GM13977 (cell line): Measurements from ENCODE around the gene CYTH3.

Experiments
- DNase-seq: peaks from one replicate; pipeline ENCODE4 v3.0.0; 2012; ENCODE audit warnings: low spot score
- in situ Hi-C: fragments of 300-500 bp; cut with MboI; formaldehyde crosslinking; loops from one replicate; pipeline ENCODE4 v1.12.0; 2022; ENCODE audit warnings: low sequenced_read_pairs, low pct_unique_long_range_greater_than_20kb, mixed read lengths, inconsistent platforms; ENCODE audit not compliant: unreplicated experiment
- TF ChIP-seq, protein P1 (sequence below): IDR thresholded peaks from 2 replicates; pipeline ENCODE4 v1.5.1; 2012; ENCODE audit warnings: mild to moderate bottlenecking, control low read depth; ENCODE audit not compliant: insufficient read depth; ENCODE audit errors: extremely low read depth, missing control alignments

CYTH3 gene

DNA sequence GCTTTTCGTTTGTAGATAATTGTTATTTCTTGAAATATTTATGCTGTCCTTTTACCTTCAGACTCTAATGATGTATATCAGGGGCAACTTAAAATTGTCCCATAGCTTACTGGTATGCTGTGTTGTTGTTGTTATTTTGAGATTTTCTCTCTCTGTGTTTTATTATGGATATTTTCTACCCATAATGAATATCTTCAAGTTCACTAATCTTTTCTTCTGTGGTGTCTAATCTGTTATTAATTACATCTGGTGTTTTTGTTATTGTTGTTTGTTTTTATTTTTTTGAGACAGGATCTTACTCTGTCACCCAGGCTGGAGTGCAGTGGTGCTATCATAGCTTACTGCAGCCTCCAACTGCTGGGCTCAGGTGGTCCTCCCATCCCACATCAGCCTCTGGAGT is 139.2 kb downstream of the CYTH3 start:
- DNase-seq, result no peak
- in situ Hi-C loops, result no loop called here
- TF ChIP-seq, protein P1, sequence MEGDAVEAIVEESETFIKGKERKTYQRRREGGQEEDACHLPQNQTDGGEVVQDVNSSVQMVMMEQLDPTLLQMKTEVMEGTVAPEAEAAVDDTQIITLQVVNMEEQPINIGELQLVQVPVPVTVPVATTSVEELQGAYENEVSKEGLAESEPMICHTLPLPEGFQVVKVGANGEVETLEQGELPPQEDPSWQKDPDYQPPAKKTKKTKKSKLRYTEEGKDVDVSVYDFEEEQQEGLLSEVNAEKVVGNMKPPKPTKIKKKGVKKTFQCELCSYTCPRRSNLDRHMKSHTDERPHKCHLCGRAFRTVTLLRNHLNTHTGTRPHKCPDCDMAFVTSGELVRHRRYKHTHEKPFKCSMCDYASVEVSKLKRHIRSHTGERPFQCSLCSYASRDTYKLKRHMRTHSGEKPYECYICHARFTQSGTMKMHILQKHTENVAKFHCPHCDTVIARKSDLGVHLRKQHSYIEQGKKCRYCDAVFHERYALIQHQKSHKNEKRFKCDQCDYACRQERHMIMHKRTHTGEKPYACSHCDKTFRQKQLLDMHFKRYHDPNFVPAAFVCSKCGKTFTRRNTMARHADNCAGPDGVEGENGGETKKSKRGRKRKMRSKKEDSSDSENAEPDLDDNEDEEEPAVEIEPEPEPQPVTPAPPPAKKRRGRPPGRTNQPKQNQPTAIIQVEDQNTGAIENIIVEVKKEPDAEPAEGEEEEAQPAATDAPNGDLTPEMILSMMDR, result no peak

DNA sequence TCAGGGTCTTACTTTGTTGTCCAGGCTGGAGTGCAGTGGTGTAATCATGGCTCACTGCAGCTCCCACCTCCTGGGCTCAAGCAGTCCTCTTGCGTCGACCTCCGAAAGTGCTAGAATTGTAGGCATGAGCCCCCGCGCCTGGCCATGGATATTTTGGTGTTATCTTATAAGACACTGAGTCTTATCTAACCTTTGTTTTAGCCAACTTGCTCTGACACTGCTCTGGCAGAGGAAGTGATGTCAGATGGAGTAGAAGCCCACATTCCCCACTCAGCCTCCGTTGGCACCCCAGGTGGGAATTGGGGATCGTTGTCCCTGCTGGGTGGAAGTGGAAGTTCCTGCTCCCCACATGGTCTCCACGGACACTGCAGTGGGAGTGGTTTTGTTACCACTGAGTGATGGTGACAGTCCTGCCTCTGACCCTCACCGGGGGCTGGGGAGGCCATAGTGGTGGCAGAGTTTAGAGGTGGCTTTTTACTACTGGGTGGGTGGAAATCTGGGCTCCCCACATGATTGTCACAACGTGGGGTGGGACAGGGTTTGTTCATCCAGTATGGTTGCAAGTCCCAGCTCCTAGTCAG is 142.3 kb downstream of the CYTH3 start:
- TF ChIP-seq, protein P1, result no peak
- in situ Hi-C loops, result no loop called here
- no peak for DNase-seq

DNA sequence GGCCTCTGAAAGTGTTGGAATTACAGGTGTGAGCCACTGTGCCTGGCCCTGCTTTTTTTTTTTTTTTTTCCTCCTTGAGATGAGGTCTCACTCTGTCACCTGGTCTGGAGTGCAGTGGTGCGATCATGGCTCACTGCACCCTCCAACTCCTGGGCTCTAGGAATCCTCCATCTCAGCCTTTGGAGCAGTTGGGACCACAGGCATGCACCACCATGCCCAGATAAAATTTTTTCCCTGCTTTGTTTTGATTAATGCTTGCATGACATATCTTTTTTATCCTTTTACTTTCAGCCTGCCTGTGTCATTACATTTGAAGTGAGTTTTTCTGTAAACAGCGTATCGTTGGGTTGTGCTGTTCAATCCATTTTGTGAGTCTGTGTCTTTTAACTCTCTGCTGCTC is 144.2 kb downstream of the CYTH3 start:
- no peak for DNase-seq
- TF ChIP-seq, protein P1, result no peak
- in situ Hi-C loops, result no loop called here

DNA sequence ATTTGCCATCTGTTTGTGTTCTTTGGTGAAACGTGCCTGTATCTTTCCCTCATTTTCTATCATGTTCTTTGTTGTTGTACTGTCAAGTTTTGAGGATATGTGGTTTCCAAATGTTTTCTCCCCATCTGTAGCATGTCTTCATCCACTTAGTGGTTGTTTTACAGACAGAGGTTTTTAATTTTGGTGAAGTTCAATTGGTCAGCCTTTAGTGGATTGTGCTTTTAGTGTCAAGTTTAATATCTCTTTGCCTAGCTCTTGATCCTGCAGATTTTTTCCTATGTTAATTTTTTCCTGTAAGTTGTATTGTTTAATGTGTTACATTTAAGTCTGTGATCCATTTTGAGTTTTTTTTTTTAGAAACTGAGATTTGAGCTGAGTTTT is 145.3 kb downstream of the CYTH3 start:
- in situ Hi-C loops, result no loop called here
- TF ChIP-seq, protein P1, result no peak
- DNase-seq, result no peak

DNA sequence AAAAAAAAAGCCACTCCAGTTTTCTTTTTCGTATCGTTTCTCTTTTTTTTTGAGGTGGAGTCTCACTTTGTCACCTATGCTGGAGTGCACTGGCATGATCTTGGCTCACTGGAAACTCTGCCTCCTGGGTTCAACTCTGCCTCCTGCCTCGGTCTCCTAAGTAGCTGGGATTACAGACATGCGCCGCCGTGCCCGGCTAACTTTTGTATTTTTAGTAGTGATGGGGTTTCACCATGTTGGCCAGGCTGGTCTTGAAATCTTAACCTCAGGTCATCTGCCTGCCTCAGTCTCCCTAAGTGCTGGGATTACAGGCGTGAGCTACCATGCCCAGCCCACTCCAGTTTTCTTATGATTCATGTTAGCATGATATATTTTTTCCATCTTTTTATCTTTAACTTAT is 148.6 kb downstream of the CYTH3 start:
- TF ChIP-seq, protein P1, result no peak
- no peak for DNase-seq
- in situ Hi-C loops, result no loop called here

DNA sequence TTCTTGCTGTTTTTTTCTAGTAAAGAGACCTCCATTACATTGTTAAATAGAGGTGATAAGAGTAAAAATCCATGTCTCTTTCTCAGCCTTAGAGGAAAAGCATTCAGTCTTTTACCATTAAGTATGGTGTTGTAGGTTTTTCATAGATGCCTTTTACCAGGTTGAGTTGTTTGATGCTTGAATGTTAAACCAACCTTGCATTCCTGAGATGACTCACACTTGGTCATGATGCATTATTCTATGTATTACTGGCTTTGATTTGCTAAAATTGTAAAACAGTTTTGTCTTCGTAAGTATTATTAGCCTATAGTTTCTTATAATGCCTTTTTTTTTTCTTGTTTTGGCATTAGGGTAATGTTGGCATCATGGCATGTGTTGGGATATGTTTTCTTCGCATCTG is 151.3 kb downstream of the CYTH3 start:
- DNase-seq, result no peak
- TF ChIP-seq, protein P1, result no peak
- in situ Hi-C loops, result no loop called here

DNA sequence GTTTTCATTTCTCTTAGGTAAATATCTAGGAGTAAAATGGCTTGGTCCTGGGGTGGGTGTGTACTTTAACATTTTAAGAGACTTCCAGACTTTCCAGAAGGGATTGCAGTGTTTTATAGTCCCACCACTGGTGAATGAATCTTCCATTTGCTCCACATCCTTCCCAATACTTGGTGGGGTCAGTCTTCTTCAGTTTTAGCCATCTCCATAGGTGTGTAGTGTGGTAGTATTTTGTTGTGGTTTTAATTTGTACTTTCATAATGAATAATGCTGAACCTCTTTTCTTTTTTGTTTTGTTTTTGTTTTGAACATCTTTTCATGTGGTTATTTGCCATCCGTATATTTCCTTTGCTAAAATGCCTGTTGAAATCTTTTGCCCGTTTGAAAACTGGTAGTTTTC is 154.9 kb downstream of the CYTH3 start:
- TF ChIP-seq, protein P1, result no peak
- no peak for DNase-seq
- in situ Hi-C loops, result no loop called here
